Stimulated activated CD8-positive, alpha-beta memory T cell treated with anti-CD3 and anti-CD28 coated beads, Interleukin-4, amount 100 ng/mL, for 24 hours (primary cell): ENCODE measurements around the gene FBXW9.
"Not testable (repeated sequence)": the region's sequence is repeated elsewhere in the genome, so short reads cannot be mapped to it uniquely, and the experiment has no call there.

Experiments used
- DNase-seq: peaks from one replicate; pipeline ENCODE4 v3.0.0-alpha.2; 2020; ENCODE audit warnings: low read depth

Gene FBXW9

GRCh38 chr19:12696366-12697335, at the start of gene FBXW9:
FBXW9 (minus strand) TSS chr19:12696631; CDS start chr19:12696581, 50 bp downstream.
- DNase-seq = peak; percentile 98

- DNase-seq = no peak
These were observed 48.9 kb upstream of the FBXW9 start for GRCh38 chr19:12745166-12745897.

- no peak for DNase-seq
These were observed 41.5 kb upstream of the FBXW9 start for GRCh38 chr19:12737835-12738351.

GRCh38 chr19:12736995-12737834, 40.8 kb upstream of the FBXW9 start, which contains the start of gene GET3:
GET3 (plus strand) TSS chr19:12737497; CDS start chr19:12737506, 9 bp downstream.
- peak; percentile 59 for DNase-seq

- peak; percentile 40 for DNase-seq
These were observed 37.2 kb upstream of the FBXW9 start for GRCh38 chr19:12733369-12734214.

- DNase-seq = no peak
These were observed 34.9 kb upstream of the FBXW9 start for GRCh38 chr19:12731337-12731736.

GRCh38 chr19:12730064-12730463, 33.6 kb upstream of the FBXW9 start:
- DNase-seq = no peak

- no peak for DNase-seq
These were observed 31.5 kb upstream of the FBXW9 start for GRCh38 chr19:12727745-12728433.

GRCh38 chr19:12726988-12727316, 30.5 kb upstream of the FBXW9 start:
- DNase-seq = no peak

GRCh38 chr19:12725612-12726011, 29.2 kb upstream of the FBXW9 start:
- not testable (repeated sequence) for DNase-seq

- DNase-seq = peak; percentile 51
These were observed 27.4 kb upstream of the FBXW9 start, which contains the start of gene TNPO2 for GRCh38 chr19:12723641-12724426. TNPO2 (minus strand) TSS chr19:12723932; CDS start chr19:12720977, 2,955 bp downstream.

GRCh38 chr19:12723381-12723640, 26.9 kb upstream of the FBXW9 start:
- no peak for DNase-seq

- DNase-seq = peak; percentile 86
These were observed 26.3 kb upstream of the FBXW9 start for GRCh38 chr19:12722566-12723380.

- peak; percentile 22 for DNase-seq
These were observed 25.5 kb upstream of the FBXW9 start for GRCh38 chr19:12721656-12722565.

GRCh38 chr19:12720851-12721655, 24.6 kb upstream of the FBXW9 start:
- no peak for DNase-seq

GRCh38 chr19:12720296-12720695, 23.9 kb upstream of the FBXW9 start:
- no peak for DNase-seq

GRCh38 chr19:12715929-12716328, 19.5 kb upstream of the FBXW9 start:
- no peak for DNase-seq
